GM15510 (cell line): Measurements from ENCODE around the gene SMTNL1.
A peak's percentile ranks its signal among the peaks of the same experiment; 100 is the strongest.

Experiments used
- POLR2A ChIP-seq: IDR thresholded peaks from 3 replicates; pipeline ENCODE4 v1.6.1; 2011; ENCODE audit warnings: borderline replicate concordance; ENCODE audit not compliant: insufficient read length; ENCODE audit errors: extremely low read depth

Gene SMTNL1

GRCh38 chr11:57521116-57521515 lies 16.3 kb upstream of the SMTNL1 start:
- TF ChIP-seq POLR2A = no peak

- TF ChIP-seq POLR2A = no peak
These were observed 14.0 kb upstream of the SMTNL1 start for GRCh38 chr11:57523419-57523818.

- TF ChIP-seq POLR2A = no peak
These were observed 10.3 kb upstream of the SMTNL1 start for GRCh38 chr11:57527056-57527631.

DNA sequence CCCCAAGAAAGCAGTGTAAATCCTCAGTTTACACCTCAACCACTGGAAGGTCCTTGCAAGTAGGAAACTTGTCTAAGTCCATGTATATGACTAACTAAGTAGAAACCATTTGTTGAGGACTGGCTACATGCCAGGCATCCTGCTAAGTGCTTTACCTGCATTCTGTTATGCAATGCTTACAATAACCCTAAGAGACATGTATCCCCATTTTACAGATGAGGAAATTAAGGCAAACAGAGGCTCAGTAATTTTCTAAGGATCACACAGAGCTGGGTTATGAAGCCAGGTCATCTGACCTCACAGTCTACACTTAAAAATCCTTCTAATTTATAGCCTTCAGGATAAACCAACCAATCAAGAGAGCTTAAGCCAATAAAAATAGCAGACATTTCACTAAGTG lies 8.4 kb upstream of the SMTNL1 start:
- no peak for TF ChIP-seq POLR2A

- no peak for TF ChIP-seq POLR2A
These were observed 7.2 kb upstream of the SMTNL1 start for GRCh38 chr11:57530215-57530595.

DNA sequence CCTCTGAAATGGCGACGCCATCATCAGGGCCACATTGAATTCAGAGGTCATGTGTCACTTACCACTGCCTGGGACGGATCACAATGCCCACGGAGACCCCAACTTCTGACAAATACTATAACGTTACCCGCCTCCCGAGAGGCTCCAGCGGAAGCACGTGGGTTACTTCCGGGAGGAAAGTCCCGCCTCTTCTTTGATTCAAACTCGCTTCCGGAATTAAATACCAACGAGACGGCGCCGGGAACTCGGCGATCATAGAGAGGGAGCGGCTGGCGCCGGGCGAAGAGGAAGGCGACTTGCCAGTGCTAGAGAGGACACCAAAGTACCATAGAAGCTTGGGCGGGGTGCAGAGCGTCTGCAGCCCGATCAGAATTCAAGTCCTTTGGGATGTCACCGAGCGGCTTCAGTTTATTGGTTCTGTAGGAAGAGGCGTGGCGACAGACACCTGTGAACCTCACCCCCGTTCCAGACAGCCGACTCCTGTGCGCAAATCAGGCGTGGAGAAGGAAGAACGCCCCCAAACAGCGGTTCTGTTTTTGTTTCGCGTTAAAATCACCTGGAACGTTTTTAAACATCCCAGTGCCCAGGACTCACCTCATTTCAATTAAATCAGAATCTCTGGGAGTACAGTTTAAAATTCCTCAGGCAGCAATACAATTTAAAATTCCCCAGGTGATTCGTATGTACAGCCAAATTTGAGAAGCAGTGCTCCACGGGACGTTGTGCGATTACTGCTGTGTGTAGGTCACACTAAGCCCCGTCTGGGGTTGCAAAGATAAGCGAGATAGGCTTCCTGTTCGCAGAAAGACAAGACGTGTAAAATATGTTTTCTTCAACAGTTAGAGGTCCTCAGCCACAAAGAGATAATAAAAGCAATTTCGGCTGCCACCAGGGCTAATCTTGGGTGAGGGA lies 6.5 kb upstream of the SMTNL1 start, which contains the start of gene TIMM10:
TIMM10 (minus strand) TSS at position 159 of the 912 bp plus-strand sequence. CDS start 565 bp downstream, outside the sequence.
- peak; percentile 56 for TF ChIP-seq POLR2A

- no peak for TF ChIP-seq POLR2A
These were observed 1.9 kb downstream of the SMTNL1 start for GRCh38 chr11:57539342-57539741.

- TF ChIP-seq POLR2A = no peak
These were observed 3.8 kb downstream of the SMTNL1 start for GRCh38 chr11:57541169-57541568.

DNA sequence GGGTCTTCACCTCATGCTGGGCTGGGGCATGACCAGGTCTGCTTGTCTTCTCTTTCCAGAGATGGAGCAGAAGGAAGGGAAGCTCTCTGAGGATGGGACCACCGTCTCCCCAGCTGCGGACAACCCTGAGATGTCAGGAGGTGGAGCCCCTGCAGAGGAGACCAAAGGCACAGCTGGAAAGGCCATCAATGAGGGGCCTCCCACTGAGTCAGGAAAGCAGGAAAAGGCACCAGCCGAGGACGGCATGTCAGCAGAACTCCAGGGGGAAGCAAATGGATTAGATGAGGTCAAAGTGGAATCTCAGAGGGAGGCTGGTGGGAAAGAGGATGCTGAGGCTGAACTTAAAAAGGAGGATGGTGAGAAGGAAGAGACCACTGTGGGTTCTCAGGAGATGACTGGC lies 5.2 kb downstream of the SMTNL1 start:
- TF ChIP-seq POLR2A = no peak

DNA sequence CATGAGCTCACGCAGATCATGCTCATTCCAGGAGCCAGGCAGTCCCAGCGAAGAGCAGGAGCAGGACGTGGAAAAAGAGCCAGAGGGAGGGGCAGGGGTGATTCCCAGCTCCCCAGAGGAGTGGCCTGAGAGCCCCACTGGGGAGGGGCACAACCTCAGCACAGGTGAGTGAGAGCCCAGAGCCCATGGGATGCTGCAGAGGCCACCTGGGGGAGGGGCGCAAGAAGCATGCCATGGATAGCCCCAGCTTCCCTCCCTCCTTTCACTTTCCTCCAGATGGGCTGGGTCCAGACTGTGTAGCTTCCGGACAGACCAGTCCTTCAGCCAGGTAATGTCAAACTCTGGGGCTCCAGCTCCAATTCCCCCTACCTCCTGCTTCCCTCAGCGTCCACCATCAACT lies 6.2 kb downstream of the SMTNL1 start:
- TF ChIP-seq POLR2A = no peak

GRCh38 chr11:57544566-57544965 lies 7.2 kb downstream of the SMTNL1 start:
- no peak for TF ChIP-seq POLR2A

GRCh38 chr11:57545883-57546282 lies 8.5 kb downstream of the SMTNL1 start:
- TF ChIP-seq POLR2A = no peak

DNA sequence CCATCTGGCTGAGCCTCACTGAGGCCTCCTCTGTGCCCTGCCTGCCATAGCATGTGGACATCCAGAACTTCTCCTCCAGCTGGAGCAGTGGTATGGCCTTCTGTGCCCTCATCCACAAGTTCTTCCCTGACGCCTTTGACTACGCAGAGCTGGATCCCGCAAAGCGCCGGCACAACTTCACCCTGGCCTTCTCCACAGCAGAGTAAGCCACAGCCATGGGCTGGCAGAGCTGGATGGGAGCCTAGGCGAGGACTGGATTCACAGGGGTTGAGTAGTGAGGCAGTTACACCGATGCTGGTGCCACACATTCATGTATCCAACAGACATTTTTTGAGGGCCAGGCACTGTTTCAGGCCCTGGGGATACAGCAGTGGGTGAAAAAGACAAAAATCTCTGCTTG lies 9.1 kb downstream of the SMTNL1 start:
- no peak for TF ChIP-seq POLR2A

DNA sequence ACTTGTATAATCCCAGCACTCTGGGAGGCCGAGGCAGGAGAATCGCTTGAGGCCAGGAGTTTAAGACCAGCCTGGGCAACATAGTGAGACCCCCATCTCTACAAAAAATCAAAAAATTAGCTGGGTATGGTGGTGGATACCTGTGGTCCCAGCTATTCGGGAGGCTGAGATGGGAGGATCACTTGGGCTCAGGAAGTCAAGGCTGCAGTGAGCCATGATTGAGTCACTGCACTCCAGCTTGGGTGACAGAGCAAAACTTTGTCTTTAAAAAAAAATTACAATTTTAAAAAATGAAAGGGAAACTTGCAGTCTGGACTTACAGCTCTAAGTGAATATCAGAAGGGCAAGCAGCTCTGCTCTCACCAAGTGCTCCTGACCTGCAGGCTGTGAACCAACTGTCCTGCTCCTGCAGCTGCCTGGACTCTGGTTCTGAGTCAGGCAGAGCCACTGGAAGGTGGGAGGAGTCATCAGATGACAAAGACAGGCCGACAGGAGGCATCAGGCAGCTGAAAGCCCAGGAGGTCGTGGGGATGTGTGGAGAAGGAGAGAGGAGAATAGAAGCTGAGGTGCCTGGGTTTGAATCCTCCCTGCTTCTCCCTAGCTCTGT lies 9.6 kb downstream of the SMTNL1 start:
- no peak for TF ChIP-seq POLR2A

GRCh38 chr11:57547854-57548377 lies 10.5 kb downstream of the SMTNL1 start:
- no peak for TF ChIP-seq POLR2A

- TF ChIP-seq POLR2A = no peak
These were observed 12.6 kb downstream of the SMTNL1 start for GRCh38 chr11:57549983-57550382.

DNA sequence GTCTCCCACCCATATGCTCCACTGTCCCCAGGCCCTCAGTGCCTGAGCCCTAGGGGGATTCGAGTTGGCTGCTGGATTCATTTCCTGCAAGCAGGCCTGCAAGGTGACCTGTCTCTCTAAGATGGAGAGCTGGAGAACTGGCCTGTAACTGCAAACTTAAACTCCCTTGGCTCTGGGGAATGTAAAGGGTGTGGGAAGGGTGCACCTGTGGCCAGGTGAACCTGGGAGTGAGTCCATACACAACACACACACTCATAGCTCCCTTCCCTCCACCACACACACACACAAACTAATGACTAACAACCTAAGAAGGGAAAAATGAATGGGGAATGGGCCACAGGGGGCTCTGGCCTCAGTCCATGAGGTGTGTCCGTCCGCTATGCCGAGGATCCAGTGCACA lies 14.5 kb downstream of the SMTNL1 start:
- no peak for TF ChIP-seq POLR2A

- TF ChIP-seq POLR2A = no peak
These were observed 15.1 kb downstream of the SMTNL1 start for GRCh38 chr11:57552479-57552878.
